ENCODE data around the gene ACAA1. TPM values are rescaled to one million over a fixed set of nuclear protein-coding genes. Genes with fewer than 3 reads are reported as not detected.
"Not testable (repeated sequence)": the region's sequence is repeated elsewhere in the genome, so short reads cannot be mapped to it uniquely, and the experiment has no call there.

The ACAA1 gene
- total RNA-seq, 1 donor from 2014 or later: 68.7 TPM

DNA sequence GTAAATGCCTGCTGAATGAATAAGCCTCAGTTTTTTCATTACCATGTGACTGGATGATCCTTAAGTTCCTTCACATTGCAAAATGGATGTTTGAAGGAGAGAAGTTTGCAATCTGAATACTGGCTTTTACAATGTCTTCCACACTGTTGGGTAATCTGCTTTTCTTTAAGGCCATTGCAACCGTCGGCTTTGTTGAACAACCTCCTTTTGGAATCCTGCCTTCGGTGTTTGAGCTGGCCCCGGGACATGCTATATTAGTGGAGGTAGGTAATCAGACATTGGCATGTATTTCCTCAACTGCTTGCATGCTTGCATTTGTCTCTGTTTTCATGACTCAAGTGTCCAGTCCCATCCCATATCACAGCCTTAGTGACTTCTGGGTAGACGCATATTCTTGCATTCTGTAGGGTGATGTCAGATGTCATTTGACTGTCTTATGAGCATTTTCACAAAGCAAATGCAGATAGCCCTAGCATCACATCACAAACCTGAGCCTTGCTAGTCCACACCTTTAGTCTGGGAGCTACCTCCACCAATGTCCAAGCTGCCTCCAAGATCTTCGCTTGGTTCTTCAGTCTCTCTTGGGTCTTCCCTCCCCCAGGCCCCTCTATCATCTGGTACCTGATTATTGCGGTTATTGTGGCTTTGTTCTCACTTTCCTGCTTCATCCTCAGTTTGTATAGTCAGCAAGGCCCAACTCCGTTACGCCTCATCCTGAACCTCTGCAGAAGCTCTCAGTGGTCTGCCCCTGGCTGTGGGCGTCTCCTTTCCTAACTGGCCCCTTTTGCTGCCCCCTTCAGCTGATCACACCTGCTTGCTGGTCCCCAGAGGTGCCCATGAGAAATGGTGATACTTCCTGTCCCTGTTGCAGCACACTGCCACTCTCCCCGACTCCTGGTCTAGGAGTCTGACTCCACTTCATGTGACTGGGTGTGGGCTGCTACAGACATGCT, 48.5 kb downstream of the ACAA1 start:
- peaks cover 4% of the 10 kb centered on the region for H3K36me3 Mint-ChIP-seq (ENCODE audit: low read depth)
- peaks cover 7% of the 10 kb centered on the region for H3K9me3 Mint-ChIP-seq
- intact Hi-C loops (cut with micrococcal nuclease): no loop called here
- H3K4me3 Mint-ChIP-seq: no peak overlapping the region
- no peak overlapping the region for H3K27ac Mint-ChIP-seq
- no peaks in the 10 kb centered on the region for H3K4me1 Mint-ChIP-seq
- DNase-seq: no peak
- peaks cover 11% of the 10 kb centered on the region for H3K27me3 Mint-ChIP-seq

DNA sequence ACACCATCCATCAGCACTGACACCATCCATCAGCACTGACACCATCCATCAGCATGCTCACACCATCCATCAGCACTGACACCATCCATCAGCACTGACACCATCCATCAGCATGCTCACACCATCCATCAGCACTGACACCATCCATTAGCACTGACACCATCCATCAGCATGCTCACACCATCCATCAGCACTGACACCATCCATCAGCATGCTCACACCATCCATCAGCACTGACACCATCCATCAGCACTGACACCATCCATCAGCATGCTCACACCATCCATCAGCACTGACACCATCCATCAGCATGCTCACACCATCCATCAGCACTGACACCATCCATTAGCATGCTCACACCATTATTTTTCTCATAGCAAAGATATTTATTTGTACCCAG, 49.6 kb downstream of the ACAA1 start:
- H3K36me3 Mint-ChIP-seq (ENCODE audit: low read depth); H3K27ac Mint-ChIP-seq; H3K4me3 Mint-ChIP-seq; DNase-seq; H3K27me3 Mint-ChIP-seq; intact Hi-C loops (cut with micrococcal nuclease); H3K9me3 Mint-ChIP-seq; H3K4me1 Mint-ChIP-seq: not testable (repeated sequence)

- intact Hi-C loops (cut with micrococcal nuclease): no loop called here
- Mint-ChIP-seq H3K9me3 (peaks cover 7% of the 10 kb centered on the region), H3K4me1 (no peaks in the 10 kb centered on the region), H3K27ac (no peak overlapping the region), H3K4me3 (no peak overlapping the region), H3K36me3 (ENCODE audit: low read depth) (peaks cover 4% of the 10 kb centered on the region), H3K27me3 (peaks cover 4% of the 10 kb centered on the region)
- no peak for DNase-seq
Observed at GRCh38 chr3:38086496-38086895, 50.4 kb downstream of the ACAA1 start.

GRCh38 chr3:38085943-38086324, 51.0 kb downstream of the ACAA1 start:
- Mint-ChIP-seq H3K27me3 (no peaks in the 10 kb centered on the region), H3K9me3 (peaks cover 7% of the 10 kb centered on the region), H3K27ac (no peak overlapping the region), H3K36me3 (ENCODE audit: low read depth) (peaks cover 4% of the 10 kb centered on the region), H3K4me3 (no peak overlapping the region), H3K4me1 (no peaks in the 10 kb centered on the region)
- intact Hi-C loops (cut with micrococcal nuclease): no loop called here
- no peak for DNase-seq

DNA sequence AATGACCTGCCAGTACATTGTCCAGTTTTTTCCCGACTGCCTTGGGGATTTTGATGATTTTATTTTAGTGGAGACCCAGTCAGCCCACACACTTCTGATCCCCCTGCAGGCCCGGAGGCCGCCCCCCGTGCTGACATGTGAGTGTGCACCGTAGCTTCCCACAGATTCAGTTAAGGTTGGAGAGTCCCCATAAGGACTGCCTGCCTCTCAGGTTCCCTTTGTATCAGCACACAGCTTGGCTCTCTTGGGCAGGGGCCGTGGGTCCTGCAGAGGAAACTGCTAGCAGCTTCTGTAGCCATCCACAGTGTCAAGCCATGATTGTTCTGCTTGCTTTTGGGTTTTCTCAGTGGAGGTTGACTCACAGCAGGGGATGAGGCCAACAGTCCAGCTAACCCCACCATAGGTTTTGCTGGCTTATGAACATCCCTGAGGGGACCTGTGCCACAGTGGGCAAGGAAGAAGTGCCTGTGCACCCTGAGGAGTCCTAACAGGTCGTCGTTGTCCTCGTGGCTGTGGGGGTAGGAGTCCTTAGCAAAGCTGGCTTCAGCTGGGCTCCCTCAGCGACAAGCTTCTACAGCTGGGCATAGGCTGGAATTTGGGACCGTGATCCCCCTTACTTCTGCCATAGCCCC, 51.5 kb downstream of the ACAA1 start:
- Mint-ChIP-seq H3K27me3 (no peaks in the 10 kb centered on the region), H3K27ac (no peak overlapping the region), H3K4me1 (no peaks in the 10 kb centered on the region), H3K4me3 (no peak overlapping the region), H3K9me3 (peaks cover 7% of the 10 kb centered on the region), H3K36me3 (ENCODE audit: low read depth) (peaks cover 4% of the 10 kb centered on the region)
- intact Hi-C loops (cut with micrococcal nuclease): no loop called here
- no peak for DNase-seq

DNA sequence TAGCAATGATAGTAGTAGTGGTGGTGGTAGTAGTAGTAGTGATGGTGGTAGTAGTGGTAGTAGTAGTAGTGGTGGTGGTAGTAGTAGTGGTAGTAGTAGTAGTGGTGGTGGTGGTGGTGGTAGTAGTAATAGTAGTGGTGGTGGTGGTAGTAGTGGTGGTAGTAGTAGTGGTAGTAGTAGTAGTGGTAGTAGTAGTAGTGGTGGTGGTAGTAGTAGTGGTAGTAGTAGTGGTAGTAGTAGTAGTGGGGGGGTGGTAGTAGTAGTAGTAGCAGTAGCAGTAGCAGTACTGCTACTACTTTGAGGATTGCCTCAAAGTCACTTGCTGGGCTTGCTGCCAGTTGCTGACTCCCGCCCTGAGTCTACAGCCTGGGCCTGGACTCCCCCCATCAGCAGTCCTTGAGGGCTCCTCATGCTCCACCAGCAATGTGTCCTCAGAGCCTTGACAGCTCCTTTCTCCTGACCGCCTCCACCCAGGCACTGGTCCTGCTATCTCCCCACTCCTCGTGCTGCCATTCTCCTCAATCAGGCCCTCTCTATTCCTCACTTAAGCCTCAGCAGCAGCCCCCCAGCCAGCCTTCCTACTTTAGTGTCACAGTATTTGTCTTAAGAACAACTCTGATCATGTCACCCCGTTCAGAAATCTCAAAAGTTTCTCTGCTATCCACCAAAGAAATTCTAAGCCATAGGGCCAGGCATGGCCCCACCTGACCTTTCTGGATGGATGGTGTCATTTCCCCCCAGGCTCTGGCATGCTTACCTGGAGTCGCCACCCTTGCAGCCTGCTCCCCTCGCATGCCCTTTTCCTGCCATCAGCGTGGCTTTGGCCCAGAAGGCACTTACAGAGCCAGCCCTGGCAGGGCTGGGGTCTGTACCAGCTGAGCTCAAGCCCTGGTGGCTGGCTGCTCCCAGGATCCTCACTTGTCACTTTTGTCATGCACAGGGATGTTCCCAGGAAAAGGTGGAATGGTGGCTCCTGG, 52.3 kb downstream of the ACAA1 start:
- intact Hi-C loops (cut with micrococcal nuclease): no loop called here

DNA sequence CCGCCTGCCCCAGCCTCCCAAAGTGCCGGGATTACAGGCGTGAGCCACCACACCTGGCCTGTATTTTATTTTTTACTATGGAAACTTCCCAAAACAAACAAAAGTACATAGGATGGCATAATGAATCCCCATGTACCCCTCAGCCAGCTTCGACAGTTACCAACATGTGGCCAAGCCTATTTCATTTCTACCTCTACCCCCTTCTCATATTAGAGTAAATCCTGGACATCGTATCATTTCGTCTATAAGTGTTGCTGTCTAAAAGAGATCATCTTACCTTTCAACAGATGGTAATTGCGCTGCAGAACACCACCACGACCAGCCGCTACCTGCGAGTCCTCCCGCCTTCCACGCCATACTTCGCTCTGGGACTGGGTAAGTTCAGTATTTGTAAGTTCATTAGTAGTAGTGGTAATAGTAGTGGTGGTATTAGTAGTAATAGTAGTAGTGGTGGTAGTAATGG, 53.0 kb downstream of the ACAA1 start:
- DNase-seq: no peak
- no peaks in the 10 kb centered on the region for H3K27me3 Mint-ChIP-seq
- intact Hi-C loops (cut with micrococcal nuclease): no loop called here
- peaks cover 7% of the 10 kb centered on the region for H3K9me3 Mint-ChIP-seq
- H3K36me3 Mint-ChIP-seq (ENCODE audit: low read depth): peaks cover 4% of the 10 kb centered on the region
- peak overlapping the region; percentile 31 for H3K27ac Mint-ChIP-seq
- H3K4me3 Mint-ChIP-seq: no peak overlapping the region
- H3K4me1 Mint-ChIP-seq: no peaks in the 10 kb centered on the region

More for the DNA sequence above, 52.3 kb downstream of the ACAA1 start:
- peaks cover 7% of the 10 kb centered on the region for H3K9me3 Mint-ChIP-seq
- no peak overlapping the region for H3K4me3 Mint-ChIP-seq
- H3K27ac Mint-ChIP-seq: peak overlapping the region; percentile 45
- DNase-seq: peak; percentile 71
- peaks cover 4% of the 10 kb centered on the region for H3K36me3 Mint-ChIP-seq (ENCODE audit: low read depth)
- H3K4me1 Mint-ChIP-seq: no peaks in the 10 kb centered on the region
- no peaks in the 10 kb centered on the region for H3K27me3 Mint-ChIP-seq

- H3K27me3 Mint-ChIP-seq; H3K4me1 Mint-ChIP-seq; H3K27ac Mint-ChIP-seq; H3K36me3 Mint-ChIP-seq (ENCODE audit: low read depth); H3K9me3 Mint-ChIP-seq; DNase-seq; intact Hi-C loops (cut with micrococcal nuclease); H3K4me3 Mint-ChIP-seq: not testable (repeated sequence)
Observed at GRCh38 chr3:38083254-38083653, 53.7 kb downstream of the ACAA1 start.

DNA sequence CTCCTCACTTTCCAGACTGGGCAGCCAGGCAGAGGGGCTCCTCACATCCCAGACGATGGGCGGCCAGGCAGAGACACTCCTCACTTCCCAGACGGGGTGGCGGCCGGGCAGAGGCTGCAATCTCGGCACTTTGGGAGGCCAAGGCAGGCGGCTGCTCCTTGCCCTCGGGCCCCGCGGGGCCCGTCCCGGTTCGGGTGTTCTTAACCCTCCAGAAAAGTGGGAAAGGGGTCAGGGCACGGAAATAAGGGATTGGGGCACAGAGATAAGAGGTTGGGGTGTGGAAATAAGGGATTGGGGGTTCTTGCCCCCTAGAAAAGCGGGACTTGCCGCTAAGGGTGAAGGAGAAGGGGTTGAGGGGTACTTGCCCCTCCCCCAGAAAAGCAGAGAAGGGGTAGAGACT, 54.6 kb downstream of the ACAA1 start:
- H3K4me3 Mint-ChIP-seq; H3K27me3 Mint-ChIP-seq; DNase-seq; H3K36me3 Mint-ChIP-seq (ENCODE audit: low read depth); intact Hi-C loops (cut with micrococcal nuclease); H3K4me1 Mint-ChIP-seq; H3K9me3 Mint-ChIP-seq; H3K27ac Mint-ChIP-seq: not testable (repeated sequence)

DNA sequence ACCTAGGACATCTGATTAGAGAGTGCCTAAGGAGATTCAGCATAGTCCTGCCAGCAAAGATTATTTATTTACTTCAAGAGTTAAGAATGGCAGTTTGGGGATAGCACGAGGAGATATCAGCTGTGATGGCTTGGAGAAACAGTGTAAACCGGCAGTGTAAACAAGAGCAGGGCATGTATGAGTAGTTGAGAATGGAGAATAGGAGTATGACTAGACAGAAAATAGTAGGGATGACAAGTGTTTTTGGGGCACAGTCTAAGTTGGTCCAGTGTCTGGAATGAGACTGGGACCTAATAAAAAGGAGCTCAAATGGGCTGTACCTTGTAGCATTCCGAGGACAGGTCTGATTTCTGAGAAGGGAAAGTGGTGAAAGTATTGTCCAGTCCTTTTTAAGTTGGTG, 59.9 kb downstream of the ACAA1 start:
- H3K4me1 Mint-ChIP-seq; H3K9me3 Mint-ChIP-seq; H3K27me3 Mint-ChIP-seq; H3K27ac Mint-ChIP-seq; DNase-seq; H3K36me3 Mint-ChIP-seq (ENCODE audit: low read depth); intact Hi-C loops (cut with micrococcal nuclease); H3K4me3 Mint-ChIP-seq: not testable (repeated sequence)

Other genes with a start within 250 kb of the ACAA1 start
- gene VILL, start 146.3 kb downstream of the ACAA1 start, total RNA-seq: 11.4 and 12.8 TPM in 2 replicates
- gene PLCD1, start 107.5 kb downstream of the ACAA1 start, total RNA-seq: 4.1 and 4.2 TPM in 2 replicates
- gene DLEC1, start 97.9 kb downstream of the ACAA1 start, total RNA-seq: 0.17 and 0.54 TPM in 2 replicates
- gene MYD88, start 1.5 kb upstream of the ACAA1 start, total RNA-seq: 32.0 and 36.9 TPM in 2 replicates
- 56.4 and 58.3 TPM in 2 replicates for gene OXSR1, start 28.4 kb upstream of the ACAA1 start, total RNA-seq
- 0.47 and 0.54 TPM in 2 replicates for gene SLC22A13, start 128.7 kb upstream of the ACAA1 start, total RNA-seq
- gene SLC22A14, start 145.2 kb upstream of the ACAA1 start, total RNA-seq: not detected in 2 replicates
- gene XYLB, start 209.7 kb upstream of the ACAA1 start, total RNA-seq: 11.1 and 11.6 TPM in 2 replicates